Neural cell (in vitro differentiated cells): ENCODE data around the gene FBLN7. TPM values are rescaled to one million over a fixed set of nuclear protein-coding genes. Genes with fewer than 3 reads are reported as not detected.

Experiments used
- H2AFZ ChIP-seq: fragments of 200-600, 300-800 bp; sonication (generic), shearing (Covaris generic); 2 replicates; pipeline ENCODE4 v1.6.0; 2014; ENCODE audit warnings: low read depth, mild to moderate bottlenecking, antibody characterized with exemption, low read length, moderate library complexity
- H3F3A ChIP-seq: fragments of 200-600 bp; shearing (Covaris generic); 2 replicates; pipeline ENCODE4 v1.6.1; 2016; ENCODE audit warnings: mild to moderate bottlenecking, moderate library complexity, mixed read lengths, antibody characterized with exemption, low read length; ENCODE audit not compliant: insufficient read depth, poor library complexity, severe bottlenecking
- H3K27ac ChIP-seq: fragments of 200-600, 300-800 bp; sonication (generic), shearing (Covaris generic); 2 replicates; pipeline ENCODE4 v1.5.1; 2014; ENCODE audit warnings: mild to moderate bottlenecking, low read length, moderate library complexity
- H3K27me3 ChIP-seq: fragments of 300-800, 200-600 bp; sonication (generic), shearing (Covaris generic); 2 replicates; pipeline ENCODE4 v1.6.0; 2014; ENCODE audit warnings: mild to moderate bottlenecking, low read depth, low read length, moderate library complexity; ENCODE audit not compliant: insufficient read depth
- H3K36me3 ChIP-seq: fragments of 300-800, 200-600 bp; sonication (generic), shearing (Covaris generic); 2 replicates; pipeline ENCODE4 v1.5.1; 2014; ENCODE audit warnings: mild to moderate bottlenecking, antibody characterized with exemption, low read length, moderate library complexity; ENCODE audit not compliant: insufficient read depth
- H3K4me2 ChIP-seq: fragments of 300-800, 200-600 bp; sonication (generic), shearing (Covaris generic); 2 replicates; pipeline ENCODE4 v1.6.0; 2014; ENCODE audit warnings: mild to moderate bottlenecking, low read length
- H3K4me3 ChIP-seq: fragments of 300-800, 200-600 bp; sonication (generic), shearing (Covaris generic); 2 replicates; pipeline ENCODE4 v1.5.1; 2014; ENCODE audit warnings: mild to moderate bottlenecking, low read length, moderate library complexity
- H3K79me2 ChIP-seq: fragments of 200-600 bp; shearing (Covaris generic); replicated peaks from 2 replicates; pipeline ENCODE4 v1.6.0; 2014; ENCODE audit warnings: mild to moderate bottlenecking, low read length, moderate library complexity; ENCODE audit not compliant: insufficient read depth
- H3K9ac ChIP-seq: fragments of 300-800, 200-600 bp; sonication (generic), shearing (Covaris generic); 2 replicates; pipeline ENCODE4 v1.6.1; 2016; ENCODE audit warnings: mild to moderate bottlenecking, low read length, mixed read lengths
- H3K9me2 ChIP-seq: fragments of 200-600 bp; shearing (Covaris generic); 2 replicates; pipeline ENCODE4 v1.6.1; 2016; ENCODE audit warnings: mild to moderate bottlenecking, low read length, mixed read lengths; ENCODE audit not compliant: insufficient read depth
- H3K9me3 ChIP-seq: fragments of 200-600, 300-800 bp; sonication (generic), shearing (Covaris generic); 2 replicates; pipeline ENCODE4 v1.6.1; 2016; ENCODE audit warnings: mild to moderate bottlenecking, mixed run types, low read length, moderate library complexity, mixed read lengths
- H4K20me1 ChIP-seq: fragments of 200-600 bp; shearing (Covaris generic); 2 replicates; pipeline ENCODE4 v1.6.1; 2016; ENCODE audit warnings: mild to moderate bottlenecking, mixed run types; ENCODE audit not compliant: insufficient read depth
- CTCF ChIP-seq: fragments of 450-650 bp; IDR thresholded peaks from 2 replicates; pipeline ENCODE4 v1.5.1; 2014; ENCODE audit warnings: antibody characterized with exemption, mild to moderate bottlenecking, moderate library complexity; ENCODE audit not compliant: poor library complexity, severe bottlenecking
- EP300 ChIP-seq: fragments of 450-650 bp; conservative IDR thresholded peaks from 2 replicates; pipeline ENCODE4 v1.6.1; 2014; ENCODE audit warnings: antibody characterized with exemption, mild to moderate bottlenecking, moderate library complexity; ENCODE audit not compliant: poor library complexity, severe bottlenecking
- EZH2 ChIP-seq: fragments of 200-600, 300-800 bp; shearing (Covaris generic), sonication (generic); IDR thresholded peaks from 2 replicates; pipeline ENCODE4 v1.6.1; 2014; ENCODE audit warnings: antibody characterized with exemption, low read length, borderline replicate concordance, mild to moderate bottlenecking; ENCODE audit not compliant: insufficient read depth, poor library complexity, severe bottlenecking
- MXI1 ChIP-seq: fragments of 450-650 bp; conservative IDR thresholded peaks from 2 replicates; pipeline ENCODE4 v1.6.1; 2014; ENCODE audit warnings: antibody characterized with exemption, mild to moderate bottlenecking; ENCODE audit not compliant: poor library complexity, severe bottlenecking
- POLR2AphosphoS5 ChIP-seq: IDR thresholded peaks from 2 replicates; pipeline ENCODE4 v1.6.1; 2012
- RAD21 ChIP-seq: fragments of 450-650 bp; conservative IDR thresholded peaks from 2 replicates; pipeline ENCODE4 v1.6.1; 2014; ENCODE audit warnings: antibody characterized with exemption, mild to moderate bottlenecking, moderate library complexity
- SMC3 ChIP-seq: fragments of 450-650 bp; conservative IDR thresholded peaks from 2 replicates; pipeline ENCODE4 v1.6.1; 2014; ENCODE audit warnings: antibody characterized with exemption, mild to moderate bottlenecking, moderate library complexity; ENCODE audit not compliant: poor library complexity
- TAF1 ChIP-seq: IDR thresholded peaks from 2 replicates; pipeline ENCODE4 v1.6.1; 2012; ENCODE audit warnings: low read depth
- polyA plus RNA-seq: library from polyadenylated mRNA; depleted of rRNA; stranded (reverse); fragments of >200 nt; gene quantifications from 2 replicates; pipeline ENCODE4 v1.2.3, GENCODE V29; 2014
- TF ChIP-seq, protein P1 (sequence below): IDR thresholded peaks from 2 replicates; pipeline ENCODE4 v1.6.1; 2012; ENCODE audit warnings: borderline replicate concordance

Gene FBLN7
- polyA plus RNA-seq, 1 donor from 2014 or later = not detected

- H3K27me3 ChIP-seq = no peaks in the 10 kb centered on the region
- H3K9ac ChIP-seq = no peak overlapping the region
- H3K79me2 ChIP-seq = no peaks in the 10 kb centered on the region
- H2AFZ ChIP-seq = no peak overlapping the region
- H3F3A ChIP-seq = no peaks in the 10 kb centered on the region
- H3K27ac ChIP-seq = no peak overlapping the region
- no peaks in the 10 kb centered on the region for H3K9me3 ChIP-seq
- no peak overlapping the region for H3K4me2 ChIP-seq
- no peaks in the 10 kb centered on the region for H3K9me2 ChIP-seq
- H4K20me1 ChIP-seq = no peaks in the 10 kb centered on the region
- TF ChIP-seq, protein P1, sequence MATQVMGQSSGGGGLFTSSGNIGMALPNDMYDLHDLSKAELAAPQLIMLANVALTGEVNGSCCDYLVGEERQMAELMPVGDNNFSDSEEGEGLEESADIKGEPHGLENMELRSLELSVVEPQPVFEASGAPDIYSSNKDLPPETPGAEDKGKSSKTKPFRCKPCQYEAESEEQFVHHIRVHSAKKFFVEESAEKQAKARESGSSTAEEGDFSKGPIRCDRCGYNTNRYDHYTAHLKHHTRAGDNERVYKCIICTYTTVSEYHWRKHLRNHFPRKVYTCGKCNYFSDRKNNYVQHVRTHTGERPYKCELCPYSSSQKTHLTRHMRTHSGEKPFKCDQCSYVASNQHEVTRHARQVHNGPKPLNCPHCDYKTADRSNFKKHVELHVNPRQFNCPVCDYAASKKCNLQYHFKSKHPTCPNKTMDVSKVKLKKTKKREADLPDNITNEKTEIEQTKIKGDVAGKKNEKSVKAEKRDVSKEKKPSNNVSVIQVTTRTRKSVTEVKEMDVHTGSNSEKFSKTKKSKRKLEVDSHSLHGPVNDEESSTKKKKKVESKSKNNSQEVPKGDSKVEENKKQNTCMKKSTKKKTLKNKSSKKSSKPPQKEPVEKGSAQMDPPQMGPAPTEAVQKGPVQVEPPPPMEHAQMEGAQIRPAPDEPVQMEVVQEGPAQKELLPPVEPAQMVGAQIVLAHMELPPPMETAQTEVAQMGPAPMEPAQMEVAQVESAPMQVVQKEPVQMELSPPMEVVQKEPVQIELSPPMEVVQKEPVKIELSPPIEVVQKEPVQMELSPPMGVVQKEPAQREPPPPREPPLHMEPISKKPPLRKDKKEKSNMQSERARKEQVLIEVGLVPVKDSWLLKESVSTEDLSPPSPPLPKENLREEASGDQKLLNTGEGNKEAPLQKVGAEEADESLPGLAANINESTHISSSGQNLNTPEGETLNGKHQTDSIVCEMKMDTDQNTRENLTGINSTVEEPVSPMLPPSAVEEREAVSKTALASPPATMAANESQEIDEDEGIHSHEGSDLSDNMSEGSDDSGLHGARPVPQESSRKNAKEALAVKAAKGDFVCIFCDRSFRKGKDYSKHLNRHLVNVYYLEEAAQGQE = no peak
- TF ChIP-seq CTCF (no peak), SMC3 (no peak), TAF1 (no peak), POLR2AphosphoS5 (no peak), RAD21 (no peak), EZH2 (no peak), MXI1 (no peak), EP300 (no peak)
- H3K4me3 ChIP-seq = no peak overlapping the region
- no peaks in the 10 kb centered on the region for H3K36me3 ChIP-seq
Measured at GRCh38 chr2:112165296-112165695, 27.1 kb downstream of the FBLN7 start.

- Histone ChIP-seq H3K4me2 (no peak overlapping the region), H2AFZ (no peak overlapping the region), H3K9ac (no peak overlapping the region), H3K27me3 (no peaks in the 10 kb centered on the region), H3K27ac (no peak overlapping the region), H3F3A (no peaks in the 10 kb centered on the region), H3K9me3 (no peaks in the 10 kb centered on the region), H3K36me3 (no peaks in the 10 kb centered on the region), H3K79me2 (no peaks in the 10 kb centered on the region), H3K4me3 (no peak overlapping the region), H3K9me2 (no peaks in the 10 kb centered on the region), H4K20me1 (no peaks in the 10 kb centered on the region)
- TF ChIP-seq EZH2 (no peak), RAD21 (no peak), TAF1 (no peak), MXI1 (no peak), EP300 (no peak), POLR2AphosphoS5 (no peak), SMC3 (no peak), CTCF (no peak)
- TF ChIP-seq, protein P1 = no peak
Measured at GRCh38 chr2:112166806-112167499, 28.8 kb downstream of the FBLN7 start.
